Stimulated activated naive CD4-positive, alpha-beta T cell (primary cell): Measurements from ENCODE around the gene SEC24C.

Experiments
- DNase-seq, 6 experiments: peaks; one replicate each; lab custom pipeline; 2025; lab: John Stamatoyannopoulos, UW

Gene SEC24C

DNA sequence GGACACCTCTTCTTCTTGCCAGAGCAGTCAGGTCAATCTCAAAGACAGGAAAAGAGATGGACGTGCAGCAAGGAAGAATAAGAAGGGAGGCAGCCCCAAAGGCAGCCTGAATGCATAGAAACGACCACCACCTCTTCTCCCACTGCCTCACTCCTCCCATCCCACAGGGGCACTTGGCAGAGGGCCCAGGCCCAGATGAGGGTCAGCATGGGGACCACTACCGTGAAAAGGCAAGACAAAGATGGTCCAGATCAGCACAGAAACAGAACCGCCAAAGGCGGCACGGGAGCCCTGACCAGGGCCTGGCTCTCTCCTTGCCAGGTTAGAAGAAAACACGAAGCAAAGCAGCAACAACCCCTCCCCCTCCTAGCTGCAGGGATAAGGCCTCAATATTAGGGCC, 69.2 kb downstream of the SEC24C start:
- no peak for DNase-seq

DNA sequence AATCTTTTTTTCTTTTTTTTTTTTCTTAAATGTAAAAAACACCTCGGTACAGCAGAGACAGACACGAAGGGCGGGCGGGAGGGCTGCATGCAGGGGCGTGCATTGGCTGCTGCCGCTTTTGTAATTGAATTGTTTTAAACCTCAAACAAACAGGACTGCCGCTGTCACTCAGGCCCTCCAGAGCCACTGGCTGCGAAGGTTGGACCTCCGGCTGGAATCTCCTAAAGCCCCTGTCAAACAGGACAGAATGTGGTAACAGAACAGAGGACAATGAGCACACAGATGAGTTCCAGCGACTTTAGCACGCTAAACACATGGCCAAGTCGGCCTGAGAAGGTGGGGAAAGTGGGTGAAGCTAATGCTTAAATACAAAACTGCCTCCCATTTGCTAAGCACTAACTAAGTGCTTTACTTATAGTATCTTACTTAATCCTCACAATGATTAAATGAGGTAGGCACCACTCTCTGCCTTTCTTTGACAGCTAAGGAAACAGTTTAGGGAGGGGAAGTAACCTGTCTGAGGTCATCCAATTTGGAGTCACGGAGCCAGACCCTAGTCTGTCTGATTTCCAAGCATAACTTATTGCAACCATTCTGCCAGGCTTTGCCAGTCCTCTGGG, 70.2 kb downstream of the SEC24C start:
- DNase-seq: no peak

DNA sequence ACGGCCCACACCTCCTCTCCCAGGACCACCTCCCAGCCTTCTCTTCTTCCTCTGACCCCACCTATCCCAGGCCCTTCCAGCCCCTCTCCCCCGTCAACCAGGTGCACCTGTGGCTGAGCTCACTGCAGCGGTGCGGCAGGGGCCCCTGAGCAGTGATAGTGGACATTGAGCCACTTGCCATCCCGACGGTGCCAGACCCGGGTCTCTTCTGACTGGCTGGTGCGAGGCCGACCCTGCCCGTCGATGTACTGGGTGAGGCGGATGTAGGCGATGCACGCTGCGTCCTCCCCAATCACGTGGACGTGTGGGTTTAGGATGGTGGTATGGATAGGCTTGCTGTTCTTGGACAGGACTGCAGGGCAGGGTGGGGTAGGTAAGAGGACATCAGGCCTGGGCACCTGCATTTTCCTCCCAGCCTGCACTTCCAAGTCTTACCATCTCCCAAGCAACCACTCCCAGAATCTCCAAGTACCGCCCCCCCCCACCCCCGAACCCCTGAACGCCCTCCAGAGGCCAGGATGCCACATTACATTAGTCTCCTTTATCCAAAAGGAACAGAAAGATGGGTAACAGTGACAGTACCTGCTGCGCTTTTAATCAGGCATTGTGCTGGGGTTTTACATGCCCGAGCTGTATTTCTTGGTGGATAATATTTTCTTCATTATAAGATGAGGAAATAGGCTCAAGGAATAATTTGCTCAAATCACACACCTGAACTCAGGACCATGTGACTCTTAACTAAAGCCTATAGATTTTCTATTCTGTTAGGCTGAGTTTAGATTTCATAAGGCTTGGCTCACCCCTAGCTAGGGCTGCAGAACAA, 70.9 kb downstream of the SEC24C start:
- no peak for DNase-seq

DNA sequence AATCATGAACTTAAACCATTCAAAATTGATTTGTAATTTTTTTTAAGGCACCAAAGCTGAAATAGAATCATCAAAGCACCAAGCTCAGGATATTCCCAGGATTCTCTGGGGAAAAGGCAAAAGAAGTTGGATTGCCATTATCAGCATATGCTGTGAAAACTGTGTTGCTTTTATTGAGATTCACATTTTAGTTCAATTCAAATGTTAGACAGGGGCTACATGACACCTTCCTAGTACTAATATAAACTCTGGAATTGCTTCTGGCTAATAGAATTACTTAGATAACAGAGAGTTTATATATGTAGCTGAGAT, 71.5 kb downstream of the SEC24C start:
- DNase-seq: no peak

DNA sequence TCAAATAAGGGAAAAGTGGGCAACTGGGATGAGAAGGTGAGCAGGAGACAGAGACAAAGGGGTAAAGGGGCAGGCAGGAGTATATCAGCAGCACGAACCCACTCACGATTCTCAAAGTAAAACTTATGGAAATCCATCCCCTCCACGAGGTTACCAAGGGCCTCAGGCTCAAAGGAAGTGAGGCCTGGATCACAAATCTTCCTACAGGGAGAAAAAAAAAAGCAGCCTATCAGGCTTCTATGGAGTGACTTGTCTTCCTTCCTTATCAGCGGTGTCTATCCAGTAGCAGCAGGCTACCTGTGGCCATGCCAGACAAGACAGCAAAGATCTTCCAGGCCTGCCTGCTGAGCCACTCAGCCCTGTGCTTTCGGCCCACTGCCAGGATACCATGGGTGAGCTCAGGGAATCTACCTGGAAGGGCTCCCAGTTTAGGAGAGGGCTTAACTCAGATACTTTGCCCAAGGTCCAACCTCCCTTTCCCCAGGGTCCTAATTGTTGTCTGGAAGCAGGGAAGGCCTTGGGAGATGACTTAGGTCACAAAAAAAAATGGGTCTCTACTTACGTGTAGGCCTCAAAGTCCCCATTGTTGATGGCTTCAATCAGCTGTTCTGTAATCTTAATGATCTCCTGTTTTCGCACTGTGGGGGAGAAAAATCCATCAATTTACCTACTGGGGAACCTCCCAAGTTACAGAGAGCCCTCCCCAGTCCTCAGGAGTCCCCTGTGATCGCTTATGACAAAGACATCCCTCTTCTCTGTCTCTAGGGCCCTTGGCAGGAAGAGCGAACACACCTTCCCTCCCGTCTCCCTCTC, 73.0 kb downstream of the SEC24C start:
- DNase-seq: no peak

DNA sequence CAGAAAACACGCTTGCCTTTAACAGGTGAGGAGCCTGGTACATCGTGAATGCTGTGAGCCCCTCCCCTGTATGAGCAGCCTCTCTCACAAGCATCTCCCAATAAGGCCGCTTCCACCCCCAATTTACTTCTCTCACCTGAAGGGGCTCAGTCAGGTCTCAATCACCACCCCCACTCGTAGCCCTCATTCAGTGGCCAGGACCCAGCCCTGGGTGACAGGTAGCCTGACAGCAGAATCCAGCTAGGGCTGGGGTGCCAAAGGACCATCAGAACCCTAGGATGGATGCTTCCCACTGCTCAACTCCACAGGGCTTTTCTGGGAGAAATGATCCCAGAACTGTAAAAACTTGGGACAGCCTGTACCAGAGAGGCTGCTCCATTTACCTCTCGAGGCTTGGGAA, 73.7 kb downstream of the SEC24C start:
- DNase-seq: no peak

DNA sequence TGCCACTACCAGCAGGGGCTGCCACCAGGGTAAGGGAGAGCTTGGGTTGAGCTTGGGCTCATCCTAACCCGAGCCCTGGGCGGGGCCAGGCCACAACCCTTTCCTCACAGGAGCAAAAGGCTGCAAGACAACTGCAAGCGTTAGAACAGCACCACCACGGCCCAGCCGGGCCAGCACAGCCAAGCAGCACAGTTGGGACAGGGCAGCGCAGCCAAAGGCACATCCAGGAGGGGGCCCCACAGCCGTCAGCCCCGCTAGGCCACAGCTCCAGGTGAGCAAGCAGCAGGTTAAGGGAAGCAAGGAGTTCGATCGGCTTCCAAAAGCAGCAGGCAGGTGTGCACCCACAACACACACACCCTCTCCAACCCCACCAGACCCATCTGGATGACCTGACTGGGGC, 74.2 kb downstream of the SEC24C start:
- DNase-seq: no peak

DNA sequence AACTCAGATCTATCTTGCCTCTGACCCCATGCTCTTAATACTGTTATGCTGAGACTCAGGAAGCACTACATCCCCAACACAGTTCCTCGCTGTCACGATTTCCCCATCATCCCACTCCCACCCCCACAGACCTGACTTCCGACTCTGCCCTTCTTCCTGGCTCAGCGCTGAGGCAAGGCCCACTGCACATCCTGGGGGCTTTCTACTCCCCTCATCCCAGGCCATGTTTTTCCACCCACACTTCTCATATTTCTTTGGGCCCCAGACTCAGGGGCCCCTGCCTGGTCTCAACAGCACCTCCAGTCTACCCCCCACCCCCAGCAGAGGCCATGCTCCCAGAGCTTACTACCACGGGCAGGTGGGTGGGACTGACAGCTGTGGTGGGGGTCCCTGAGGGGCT, 74.9 kb downstream of the SEC24C start:
- DNase-seq: no peak

DNA sequence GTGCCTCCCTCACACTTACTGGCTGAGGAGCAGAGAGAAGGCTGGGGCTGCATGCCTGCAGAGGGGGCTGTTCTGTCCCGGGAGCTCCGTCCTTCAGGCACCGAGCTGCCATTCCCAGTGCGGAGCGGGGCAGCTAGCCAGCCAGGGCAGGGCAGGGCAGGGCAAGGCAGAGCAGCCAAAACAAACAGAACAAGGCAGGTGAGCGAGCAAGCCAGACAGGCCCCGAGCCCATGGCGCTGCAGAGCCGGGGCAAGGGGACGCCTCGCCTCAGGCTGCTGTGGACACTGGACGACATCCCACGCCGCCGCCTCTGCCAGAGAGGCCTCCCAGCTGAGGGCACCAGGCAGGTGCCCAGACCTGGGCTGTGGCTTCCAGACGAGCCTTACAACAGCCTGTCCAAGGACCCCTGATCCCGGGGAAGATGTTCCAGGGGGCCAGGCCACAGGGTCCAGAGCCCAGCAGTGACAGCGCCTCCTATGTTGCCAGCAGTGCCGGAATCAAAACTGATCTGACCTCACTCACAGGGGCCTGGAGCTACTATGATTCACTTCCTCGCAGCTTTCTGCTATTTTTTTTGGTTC, 75.4 kb downstream of the SEC24C start:
- DNase-seq: no peak
